ENCODE results near the gene MRPL53. TPM values are rescaled to one million over a fixed set of nuclear protein-coding genes. Genes with fewer than 3 reads are reported as not detected.

The MRPL53 gene
- total and polyA plus RNA-seq, 2 of the 13 experiments (the other 11 are each of a cell fraction or from before 2014, with no cell fraction given): 34.3 to 51.9 TPM

GRCh38 chr2:74454654-74455511 lies 17.6 kb downstream of the MRPL53 start, which contains the start of gene INO80B (continued):
- TF ChIP-seq ZNF800 (CRISPR knock-in tag; IDR thresholded peaks at IDR 0.05) (no peak), HNF1B (CRISPR knock-in tag; IDR thresholded peaks at IDR 0.05) (peak; percentile 98), ZNF136 (CRISPR knock-in tag; IDR thresholded peaks at IDR 0.05; ENCODE audit: low read depth) (0 out of 2 replicates have a peak, but pooled peaks have one; percentile 72), HOXD1 (CRISPR knock-in tag; IDR thresholded peaks at IDR 0.05) (no peak), ZNF484 (CRISPR knock-in tag; IDR thresholded peaks at IDR 0.05; ENCODE audit: borderline replicate concordance, low read depth) (no peak), ZNF660 (CRISPR knock-in tag; IDR thresholded peaks at IDR 0.05; ENCODE audit: borderline replicate concordance, low read depth) (no peak), ISL2 (CRISPR knock-in tag; IDR thresholded peaks at IDR 0.05) (peak; percentile 85), ZNF784 (CRISPR knock-in tag; IDR thresholded peaks at IDR 0.05; ENCODE audit: borderline replicate concordance) (peak; percentile 94), ZFP1 (CRISPR knock-in tag; IDR thresholded peaks at IDR 0.05) (peak; percentile 88), ZNF33B (CRISPR knock-in tag; IDR thresholded peaks at IDR 0.05) (peak; percentile 81), HIVEP1 (CRISPR knock-in tag; IDR thresholded peaks at IDR 0.05) (peak; percentile 97), PAWR (CRISPR knock-in tag; IDR thresholded peaks at IDR 0.05; ENCODE audit: borderline replicate concordance) (no peak), RBAK (CRISPR knock-in tag; IDR thresholded peaks at IDR 0.05) (no peak; the same call in 1 of the 2 replicates), ZC3H4 (CRISPR knock-in tag; IDR thresholded peaks at IDR 0.05; ENCODE audit: borderline replicate concordance) (no peak), SRSF4 (IDR thresholded peaks at IDR 0.05; ENCODE audit: low read depth, low read length, poor library complexity, severe bottlenecking) (no peak), ZBTB46 (CRISPR knock-in tag; IDR thresholded peaks at IDR 0.05; ENCODE audit: borderline replicate concordance) (no peak), ZNF282 (IDR thresholded peaks at IDR 0.05; ENCODE audit: partially characterized antibody) (no peak), ZNF383 (CRISPR knock-in tag; IDR thresholded peaks at IDR 0.05; ENCODE audit: borderline replicate concordance) (no peak), CHD4 (IDR thresholded peaks at IDR 0.05; ENCODE audit: borderline replicate concordance, low read length) (no peak; the same call in 1 of the 2 replicates), ZBTB42 (CRISPR knock-in tag; IDR thresholded peaks at IDR 0.05) (no peak), ZNF816 (CRISPR knock-in tag; IDR thresholded peaks at IDR 0.05; ENCODE audit: borderline replicate concordance) (no peak), THYN1 (CRISPR knock-in tag; IDR thresholded peaks at IDR 0.05; ENCODE audit: borderline replicate concordance, low read depth) (no peak; the same call in 1 of the 2 replicates), ZBTB21 (CRISPR knock-in tag; IDR thresholded peaks at IDR 0.05) (peak; percentile 70; the same call in 1 of the 2 replicates), NCOR1 (IDR thresholded peaks at IDR 0.05; ENCODE audit: borderline replicate concordance, low read length) (peak; percentile 83; the same call in 1 of the 2 replicates)

Data from HepG2 (cell line).